Right cardiac atrium (tissue), 5 donors: ENCODE results near the gene PIEZO2. TPM values are rescaled to one million over a fixed set of nuclear protein-coding genes. Genes with fewer than 3 reads are reported as not detected.

Experiments
- ATAC-seq, 2 donors: fragments of 200-7000 bp; cut with Tn5 transposase; one replicate each; pipeline versions ENCODE4 v1.8.0 to v1.9.1; 2020; ENCODE audit warnings: moderate library complexity in 2 of 2, mild to moderate bottlenecking in 1 of 2
- DNase-seq, 3 donors: peaks; one replicate each; pipeline ENCODE4 v3.0.0-alpha.2; 2020
- H3K27ac ChIP-seq: one replicate; pipeline ENCODE4 v1.5.1; 2013; ENCODE audit warnings: mild to moderate bottlenecking, low read length, control low read depth, moderate library complexity
- H3K27me3 ChIP-seq: one replicate; pipeline ENCODE4 v1.6.1; 2013; ENCODE audit not compliant: control insufficient read depth, insufficient read depth
- H3K4me1 ChIP-seq: one replicate; pipeline ENCODE4 v1.6.1; 2013; ENCODE audit warnings: low read length; ENCODE audit not compliant: control insufficient read depth, insufficient read depth
- H3K4me3 ChIP-seq: one replicate; pipeline ENCODE4 v1.5.1; 2013; ENCODE audit warnings: low read length, control low read depth
- H3K9me3 ChIP-seq: one replicate; pipeline ENCODE4 v1.6.1; 2013; ENCODE audit warnings: low read length; ENCODE audit not compliant: control insufficient read depth
- WGBS: extraction: QIAGEN DNeasy Blood & Tissue Kit; methylation state at CpG from one replicate; pipeline ENCODE4 v1.1.7; 2013; 5-methylcytosine and 5-hydroxymethylcytosine counted together
- intact Hi-C, 4 donors: fragments of 100-400 bp; cut with DNase I; formaldehyde crosslinking; loops; one replicate each; pipeline versions ENCODE4 v1.11.0 to v1.14.0; 2022 to 2023
- polyA plus RNA-seq: library from polyadenylated mRNA; stranded (reverse); fragments of 200-250 nt; gene quantifications from one replicate; pipeline ENCODE4 v1.2.3, GENCODE V29; 2013
- total RNA-seq, 4 donors: library from RNA; stranded (reverse); fragmentation: NEBNext Ultra II Directional; extraction: Animal tissue kit (Norgen Biotek cat#: 25700); gene quantifications; one replicate each; pipeline ENCODE4 v1.2.1, GENCODE V29; 2021
- donor health status: healthy with polysubstance abuse.
- donor health status: DM: no; HTN: yes; CAD: no.
- donor health status: DM: no; HTN: no; CAD: no.
- donor health status: DM: no; HTN: yes; CAD: no; lungs with severe emphysema.
- donor health status: DM: yes; HTN: yes; CAD: no.

PIEZO2 gene
- total and polyA plus RNA-seq, 5 donors = 0.18 to 0.93 (median 0.56) TPM

- no peaks in the 10 kb centered on the region for H3K4me1 ChIP-seq
- intact Hi-C loops = loop anchor here in 2 of 4 donors (2.0 to 5.0 kb wide), 2 partner anchors 189 to 190 kb away; no protein-coding TSS in a partner anchor
- no peaks in the 10 kb centered on the region for H3K27me3 ChIP-seq
- no peak overlapping the region for H3K27ac ChIP-seq
- H3K4me3 ChIP-seq = no peak overlapping the region
- ATAC-seq (peak in 1 of 2 donors; percentile 68), DNase-seq (no peak)
- WGBS = 35% methylated on average over 7 of the region's 7 CpGs
- H3K9me3 ChIP-seq = no peaks in the 10 kb centered on the region
Observed at GRCh38 chr18:11040823-11041656, 108.3 kb downstream of the PIEZO2 start.

DNA sequence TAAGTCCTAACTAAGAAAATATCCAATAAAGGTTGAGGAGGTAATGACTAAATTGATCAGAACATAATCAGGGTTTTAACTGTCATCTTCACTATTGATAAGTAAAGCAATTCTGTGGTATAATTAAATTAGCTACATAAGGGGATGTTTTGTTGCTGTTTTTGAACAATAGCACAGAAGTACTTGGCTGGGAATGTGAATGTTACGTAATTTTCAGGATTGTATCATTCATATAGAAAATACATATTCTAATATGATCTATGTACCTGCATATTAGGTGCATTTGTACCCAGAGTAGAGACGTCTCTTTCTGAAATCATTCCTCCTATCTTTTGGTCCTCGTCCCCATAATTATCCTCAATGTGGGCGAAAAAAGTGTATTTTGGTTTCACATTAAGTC, 109.0 kb downstream of the PIEZO2 start:
- Histone ChIP-seq H3K27ac (no peak overlapping the region), H3K4me3 (no peak overlapping the region), H3K9me3 (no peaks in the 10 kb centered on the region), H3K4me1 (no peaks in the 10 kb centered on the region), H3K27me3 (no peaks in the 10 kb centered on the region)
- ATAC-seq (no peak), DNase-seq (no peak)
- 56% methylated on average over 4 of the region's 4 CpGs for WGBS
- intact Hi-C loops = loop anchor here in 2 of 4 donors (2.0 to 5.0 kb wide), 2 partner anchors 188 to 190 kb away; no protein-coding TSS in a partner anchor

DNA sequence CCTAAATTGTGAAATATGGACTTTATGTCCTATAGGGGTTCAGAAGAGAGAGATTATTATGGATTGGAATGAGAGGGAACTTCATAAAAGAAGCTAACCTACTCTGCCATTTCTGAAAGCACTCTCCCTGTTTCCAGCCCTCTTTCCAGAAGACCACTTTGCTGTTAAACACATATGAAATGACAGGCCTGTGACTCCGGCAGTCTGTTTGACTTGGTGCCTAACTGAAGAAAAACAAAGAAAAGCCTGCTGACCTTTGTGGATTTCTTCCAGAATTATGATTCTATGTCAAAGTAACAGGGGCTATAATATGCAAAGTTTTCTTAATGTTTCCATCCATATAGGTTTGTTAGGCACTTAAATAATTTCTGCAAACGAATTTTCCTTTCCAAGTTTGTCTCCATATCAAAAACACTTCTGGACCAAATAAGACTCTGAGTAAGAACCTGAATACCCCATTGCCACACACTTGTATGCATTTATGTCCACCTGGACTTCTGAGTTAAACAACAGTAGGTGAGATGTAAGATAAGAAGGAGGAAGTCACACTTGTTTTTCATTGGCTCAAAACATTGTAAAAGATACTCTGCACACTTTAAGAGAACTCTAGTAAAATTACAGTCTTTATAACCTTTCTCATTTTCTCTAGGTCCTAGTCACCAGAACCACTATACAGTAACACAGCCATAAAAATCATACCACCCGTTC, 111.7 kb downstream of the PIEZO2 start:
- no peaks in the 10 kb centered on the region for H3K27me3 ChIP-seq
- intact Hi-C loops = loop anchor here in 2 of 4 donors (5.0 kb wide), 1 partner anchor 185 kb away; no protein-coding TSS in a partner anchor
- no peak overlapping the region for H3K27ac ChIP-seq
- no peaks in the 10 kb centered on the region for H3K9me3 ChIP-seq
- 78% methylated on average over 3 of the region's 3 CpGs for WGBS
- H3K4me3 ChIP-seq = no peak overlapping the region
- ATAC-seq (no peak), DNase-seq (no peak)
- H3K4me1 ChIP-seq = no peaks in the 10 kb centered on the region

DNA sequence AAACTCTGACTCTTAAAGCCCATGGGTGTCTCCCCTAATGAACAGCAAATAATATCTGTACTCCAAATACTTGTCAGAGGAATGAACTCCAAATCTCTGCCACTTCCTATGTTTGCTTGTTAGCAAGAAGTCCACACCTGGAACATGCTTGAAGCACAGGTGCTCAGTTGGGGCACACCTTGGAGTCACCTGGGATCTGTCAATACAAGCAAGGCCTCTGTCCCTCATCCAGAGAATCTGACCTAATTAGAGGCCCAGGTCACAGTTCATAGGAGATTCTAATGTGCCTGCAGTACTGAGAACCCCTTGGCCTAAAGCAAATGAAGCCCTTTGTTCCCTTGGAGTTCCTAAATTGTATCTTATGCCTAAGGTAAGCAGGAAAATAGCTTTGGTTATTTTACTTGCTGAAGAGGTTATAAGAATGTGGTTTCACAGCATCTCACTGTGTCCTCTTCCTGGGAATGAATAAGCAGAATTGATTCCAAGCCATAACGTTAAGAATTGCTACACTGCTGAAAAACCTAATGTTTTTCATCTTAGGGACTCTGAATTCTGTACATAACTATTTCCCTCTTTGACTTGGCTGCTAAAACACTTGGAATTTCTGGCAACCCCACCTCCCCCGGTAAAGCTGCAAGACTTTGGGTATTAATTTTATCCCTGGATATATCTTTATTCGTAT, 113.4 kb downstream of the PIEZO2 start:
- no peaks in the 10 kb centered on the region for H3K27me3 ChIP-seq
- ATAC-seq (no peak), DNase-seq (no peak)
- H3K9me3 ChIP-seq = no peaks in the 10 kb centered on the region
- no peak overlapping the region for H3K4me3 ChIP-seq
- no peak overlapping the region for H3K27ac ChIP-seq
- H3K4me1 ChIP-seq = no peaks in the 10 kb centered on the region
- intact Hi-C loops = loop anchor here in 2 of 4 donors (5.0 kb wide), 1 partner anchor 184 kb away; no protein-coding TSS in a partner anchor
- 61% methylated on average over 3 of the region's 3 CpGs for WGBS

GRCh38 chr18:11035376-11035775, 114.0 kb downstream of the PIEZO2 start:
- 76% methylated on average over 2 of the region's 2 CpGs for WGBS
- Histone ChIP-seq H3K4me3 (no peak overlapping the region), H3K9me3 (no peaks in the 10 kb centered on the region), H3K4me1 (no peaks in the 10 kb centered on the region), H3K27me3 (no peaks in the 10 kb centered on the region), H3K27ac (no peak overlapping the region)
- DNase-seq (no peak), ATAC-seq (no peak)
- intact Hi-C loops = loop anchor here in 2 of 4 donors (5.0 kb wide), 1 partner anchor 183 kb away; no protein-coding TSS in a partner anchor

DNA sequence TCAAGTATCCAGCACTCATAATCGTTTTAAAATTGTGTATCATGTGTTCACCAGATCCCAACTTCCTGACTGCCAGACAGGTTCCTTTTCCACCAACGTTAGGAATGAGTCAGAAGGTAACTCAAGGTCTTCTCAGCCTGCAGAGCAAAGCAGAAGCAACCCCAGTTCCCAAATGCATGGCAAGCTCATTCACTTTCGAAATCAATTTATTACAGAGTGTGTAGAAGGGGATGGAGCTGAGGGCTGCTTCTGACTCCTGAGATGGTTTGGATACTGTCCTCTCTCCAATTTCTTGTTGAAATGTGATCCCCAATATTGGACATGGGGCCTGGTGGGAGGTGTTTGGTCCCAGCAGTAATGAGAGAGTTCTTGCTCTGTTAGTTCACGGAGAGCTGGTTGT, 114.5 kb downstream of the PIEZO2 start:
- intact Hi-C loops = loop anchor here in 2 of 4 donors (5.0 kb wide), 1 partner anchor 183 kb away; no protein-coding TSS in a partner anchor
- no peak overlapping the region for H3K27ac ChIP-seq
- ATAC-seq (no peak), DNase-seq (no peak)
- H3K27me3 ChIP-seq = no peaks in the 10 kb centered on the region
- 61% methylated on average over 4 of the region's 4 CpGs for WGBS
- H3K4me1 ChIP-seq = no peaks in the 10 kb centered on the region
- no peak overlapping the region for H3K4me3 ChIP-seq
- no peaks in the 10 kb centered on the region for H3K9me3 ChIP-seq

DNA sequence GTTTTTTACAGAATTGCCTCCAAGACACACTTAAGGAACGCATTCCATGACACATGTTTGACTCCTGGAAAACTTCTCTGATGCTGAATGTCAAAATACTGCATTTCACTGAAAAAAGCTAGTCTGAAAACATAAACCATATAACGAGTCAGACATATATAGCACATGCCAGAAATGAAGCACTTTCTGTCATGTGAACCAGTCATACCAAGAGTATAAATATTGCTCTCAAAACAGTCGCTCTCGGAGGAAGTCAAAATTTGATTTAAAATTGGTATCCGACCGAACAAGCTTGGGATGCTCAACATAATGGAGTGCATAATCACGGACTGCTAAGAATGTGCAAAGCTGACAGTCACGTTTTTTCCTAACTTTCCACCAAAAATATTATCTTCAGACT, 115.9 kb downstream of the PIEZO2 start:
- ATAC-seq (no peak), DNase-seq (no peak)
- H3K4me3 ChIP-seq = no peak overlapping the region
- H3K27ac ChIP-seq = no peak overlapping the region
- no peaks in the 10 kb centered on the region for H3K9me3 ChIP-seq
- WGBS = 94% methylated on average over 8 of the region's 8 CpGs
- H3K4me1 ChIP-seq = no peaks in the 10 kb centered on the region
- intact Hi-C loops = no loop called here
- H3K27me3 ChIP-seq = no peaks in the 10 kb centered on the region

DNA sequence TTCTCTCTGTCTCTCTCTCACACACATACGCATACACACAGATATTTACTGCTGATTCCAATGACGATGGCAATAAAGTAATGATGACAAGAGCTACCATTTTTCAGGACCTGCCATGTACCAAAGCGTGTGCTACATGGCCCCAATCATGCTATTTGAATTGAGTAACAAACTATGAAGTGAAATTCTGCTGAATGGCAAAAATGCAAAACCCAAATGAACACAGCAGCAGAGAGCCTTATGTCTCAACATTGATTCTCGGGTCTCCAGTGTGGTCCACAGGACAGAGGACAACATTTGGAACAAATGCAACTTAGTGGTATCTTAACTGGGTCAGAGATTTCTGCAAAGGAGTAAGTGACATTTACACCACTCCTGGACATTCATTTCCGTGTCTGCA, 117.4 kb downstream of the PIEZO2 start:
- peaks cover 3% of the 10 kb centered on the region for H3K4me1 ChIP-seq
- no peak overlapping the region for H3K27ac ChIP-seq
- no peaks in the 10 kb centered on the region for H3K27me3 ChIP-seq
- no peak overlapping the region for H3K4me3 ChIP-seq
- DNase-seq = no peak
- no peaks in the 10 kb centered on the region for H3K9me3 ChIP-seq
- ATAC-seq = no peak
- intact Hi-C loops = no loop called here
- 94% methylated on average over 5 of the region's 5 CpGs for WGBS

- H3K9me3 ChIP-seq = no peaks in the 10 kb centered on the region
- H3K27me3 ChIP-seq = no peaks in the 10 kb centered on the region
- intact Hi-C loops = no loop called here
- ATAC-seq = no peak
- peaks cover 3% of the 10 kb centered on the region for H3K4me1 ChIP-seq
- H3K27ac ChIP-seq = no peak overlapping the region
- no peak for DNase-seq
- no peak overlapping the region for H3K4me3 ChIP-seq
- 83% methylated on average over 6 of the region's 6 CpGs for WGBS
Observed at GRCh38 chr18:11029021-11029420, 120.3 kb downstream of the PIEZO2 start.

DNA sequence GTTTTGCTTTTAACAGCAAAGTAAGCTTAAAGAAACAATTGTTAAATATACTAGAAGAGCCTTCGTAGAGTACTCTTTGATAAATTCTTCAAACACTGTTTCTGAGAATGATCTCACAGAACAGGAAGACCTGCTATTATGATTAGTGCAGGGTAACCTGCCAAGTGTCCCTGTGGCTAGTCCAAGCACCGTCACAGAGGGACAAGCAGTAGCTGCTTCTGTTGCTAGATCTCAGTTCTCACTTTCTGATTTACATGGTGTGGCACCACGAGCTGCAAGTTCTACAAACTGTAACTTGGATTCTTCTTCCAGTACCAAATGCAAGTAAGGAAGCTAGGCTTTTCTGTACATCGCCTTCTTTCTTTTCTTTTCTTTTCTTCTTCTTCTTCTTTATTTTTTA, 121.5 kb downstream of the PIEZO2 start:
- 49% methylated on average over 4 of the region's 4 CpGs for WGBS
- Histone ChIP-seq H3K4me3 (no peak overlapping the region), H3K27ac (no peak overlapping the region), H3K27me3 (no peaks in the 10 kb centered on the region), H3K9me3 (no peaks in the 10 kb centered on the region), H3K4me1 (peaks cover 3% of the 10 kb centered on the region)
- intact Hi-C loops = no loop called here
- DNase-seq (no peak), ATAC-seq (no peak)

DNA sequence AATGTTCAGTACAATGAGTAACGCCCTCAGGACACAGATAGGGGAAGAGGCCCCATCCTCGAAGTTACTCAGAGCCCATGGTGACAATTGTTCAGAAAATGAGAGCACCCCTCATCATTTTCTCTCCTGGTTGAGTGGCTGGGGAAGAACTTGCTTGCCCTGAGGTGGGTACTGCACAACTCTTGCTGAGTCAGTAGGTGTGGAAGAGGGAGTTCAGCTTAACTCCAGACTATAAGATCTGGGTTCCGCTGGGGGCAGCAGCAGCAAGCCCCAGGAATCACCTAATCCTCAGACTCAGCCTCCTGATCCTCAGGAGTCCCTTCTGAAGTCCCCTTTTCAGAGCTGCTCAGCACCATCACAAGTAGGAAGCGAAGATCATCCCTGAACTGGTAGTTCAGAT, 123.7 kb downstream of the PIEZO2 start:
- peaks cover 3% of the 10 kb centered on the region for H3K4me1 ChIP-seq
- no peaks in the 10 kb centered on the region for H3K27me3 ChIP-seq
- no peaks in the 10 kb centered on the region for H3K9me3 ChIP-seq
- 71% methylated on average over 4 of the region's 4 CpGs for WGBS
- intact Hi-C loops = no loop called here
- no peak for DNase-seq
- ATAC-seq = no peak
- H3K27ac ChIP-seq = no peak overlapping the region
- no peak overlapping the region for H3K4me3 ChIP-seq
